ENCODE data around the gene AP1B1.

DNA sequence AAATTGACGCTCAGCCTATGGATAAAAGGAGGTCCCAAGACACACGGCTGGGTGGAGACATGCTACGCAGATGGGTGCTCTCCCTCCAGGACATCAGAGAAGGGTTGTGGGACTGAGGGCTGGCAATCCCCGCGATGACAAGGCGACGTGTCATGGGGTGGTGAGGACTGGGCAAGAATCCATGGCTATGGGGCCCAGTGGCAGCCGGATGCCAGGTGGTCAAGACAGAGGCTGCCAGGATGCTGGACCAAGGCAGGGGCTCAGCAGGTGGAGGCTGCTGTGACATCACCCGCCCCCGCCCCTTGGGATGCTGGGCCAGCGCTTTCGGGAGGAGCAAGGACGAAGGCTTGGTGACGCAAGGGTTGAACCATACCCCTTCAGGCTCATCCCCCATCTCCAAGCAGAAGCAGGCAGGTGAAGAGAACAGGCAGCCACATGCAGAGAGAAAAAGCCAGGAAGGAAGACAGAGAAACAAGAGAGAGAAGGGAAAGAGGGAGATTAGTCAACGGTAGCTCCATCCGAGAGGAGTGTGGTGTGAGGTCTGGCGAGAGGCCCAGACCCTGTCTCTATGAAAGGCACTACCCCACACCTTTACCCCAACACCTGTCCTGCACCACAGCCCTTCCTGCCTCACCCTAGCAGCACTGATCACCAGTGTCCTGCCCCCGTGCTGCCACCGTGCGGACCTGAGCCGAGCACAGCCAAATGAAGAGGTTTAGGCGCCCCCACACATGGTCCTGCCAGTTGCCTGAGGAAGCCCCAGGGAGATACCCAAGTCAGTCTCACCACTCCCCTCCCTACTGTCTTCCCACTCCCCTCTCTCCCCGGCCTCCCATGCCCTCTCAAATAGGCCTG lies 48.8 kb downstream of the AP1B1 start:
- TF ChIP-seq, protein P1, sequence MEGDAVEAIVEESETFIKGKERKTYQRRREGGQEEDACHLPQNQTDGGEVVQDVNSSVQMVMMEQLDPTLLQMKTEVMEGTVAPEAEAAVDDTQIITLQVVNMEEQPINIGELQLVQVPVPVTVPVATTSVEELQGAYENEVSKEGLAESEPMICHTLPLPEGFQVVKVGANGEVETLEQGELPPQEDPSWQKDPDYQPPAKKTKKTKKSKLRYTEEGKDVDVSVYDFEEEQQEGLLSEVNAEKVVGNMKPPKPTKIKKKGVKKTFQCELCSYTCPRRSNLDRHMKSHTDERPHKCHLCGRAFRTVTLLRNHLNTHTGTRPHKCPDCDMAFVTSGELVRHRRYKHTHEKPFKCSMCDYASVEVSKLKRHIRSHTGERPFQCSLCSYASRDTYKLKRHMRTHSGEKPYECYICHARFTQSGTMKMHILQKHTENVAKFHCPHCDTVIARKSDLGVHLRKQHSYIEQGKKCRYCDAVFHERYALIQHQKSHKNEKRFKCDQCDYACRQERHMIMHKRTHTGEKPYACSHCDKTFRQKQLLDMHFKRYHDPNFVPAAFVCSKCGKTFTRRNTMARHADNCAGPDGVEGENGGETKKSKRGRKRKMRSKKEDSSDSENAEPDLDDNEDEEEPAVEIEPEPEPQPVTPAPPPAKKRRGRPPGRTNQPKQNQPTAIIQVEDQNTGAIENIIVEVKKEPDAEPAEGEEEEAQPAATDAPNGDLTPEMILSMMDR (conservative IDR thresholded peaks at IDR 0.05) = no peak
- no peak for TF ChIP-seq ZFX (IDR thresholded peaks at IDR 0.05)
